T follicular helper cell (primary cell): ENCODE data around the gene RUNX2.

Source experiments
- DNase-seq: peaks from one replicate; pipeline ENCODE4 v3.0.0-alpha.2; 2020; ENCODE audit warnings: low read depth

Gene RUNX2

GRCh38 chr6:45415788-45416518, 87.8 kb downstream of the RUNX2 start:
- DNase-seq: no peak

GRCh38 chr6:45416700-45417099, 88.6 kb downstream of the RUNX2 start:
- no peak for DNase-seq

- no peak for DNase-seq
These were observed 89.3 kb downstream of the RUNX2 start for GRCh38 chr6:45417436-45417835.

GRCh38 chr6:45419571-45420082, 91.5 kb downstream of the RUNX2 start:
- peak; percentile 22 for DNase-seq

GRCh38 chr6:45420083-45420908, 92.2 kb downstream of the RUNX2 start:
- peak; percentile 36 for DNase-seq

- no peak for DNase-seq
These were observed 93.0 kb downstream of the RUNX2 start for GRCh38 chr6:45420909-45421708.

GRCh38 chr6:45421709-45422502, 93.8 kb downstream of the RUNX2 start:
- peak; percentile 20 for DNase-seq

GRCh38 chr6:45422503-45423110, 94.5 kb downstream of the RUNX2 start:
- DNase-seq: peak; percentile 41

- no peak for DNase-seq
These were observed 95.1 kb downstream of the RUNX2 start for GRCh38 chr6:45423111-45423823.

- DNase-seq: no peak
These were observed 95.8 kb downstream of the RUNX2 start for GRCh38 chr6:45423824-45424450.

GRCh38 chr6:45424451-45424861, 96.3 kb downstream of the RUNX2 start:
- no peak for DNase-seq

- DNase-seq: no peak
These were observed 98.1 kb downstream of the RUNX2 start for GRCh38 chr6:45426251-45426650.

- no peak for DNase-seq
These were observed 99.6 kb downstream of the RUNX2 start for GRCh38 chr6:45427726-45428125.

- no peak for DNase-seq
These were observed 100.6 kb downstream of the RUNX2 start for GRCh38 chr6:45428727-45429126.

- DNase-seq: no peak
These were observed 102.6 kb downstream of the RUNX2 start for GRCh38 chr6:45430590-45431202.

GRCh38 chr6:45431317-45432065, 103.4 kb downstream of the RUNX2 start:
- DNase-seq: no peak

- no peak for DNase-seq
These were observed 104.8 kb downstream of the RUNX2 start for GRCh38 chr6:45432977-45433376.

- no peak for DNase-seq
These were observed 105.6 kb downstream of the RUNX2 start for GRCh38 chr6:45433533-45434380.
